GM18870 (cell line): Measurements from ENCODE around the gene APBB2.
A peak's percentile ranks its signal among the peaks of the same experiment; 100 is the strongest.

Experiments
- ATAC-seq: cut with Tn5 transposase; IDR thresholded peaks from one replicate; pipeline ENCODE4 v1.9.1; 2021; ENCODE audit warnings: moderate library complexity; ENCODE audit not compliant: unreplicated experiment

The APBB2 gene

GRCh38 chr4:40789771-40790170 lies 424.6 kb downstream of the APBB2 start:
- no peak for ATAC-seq

DNA sequence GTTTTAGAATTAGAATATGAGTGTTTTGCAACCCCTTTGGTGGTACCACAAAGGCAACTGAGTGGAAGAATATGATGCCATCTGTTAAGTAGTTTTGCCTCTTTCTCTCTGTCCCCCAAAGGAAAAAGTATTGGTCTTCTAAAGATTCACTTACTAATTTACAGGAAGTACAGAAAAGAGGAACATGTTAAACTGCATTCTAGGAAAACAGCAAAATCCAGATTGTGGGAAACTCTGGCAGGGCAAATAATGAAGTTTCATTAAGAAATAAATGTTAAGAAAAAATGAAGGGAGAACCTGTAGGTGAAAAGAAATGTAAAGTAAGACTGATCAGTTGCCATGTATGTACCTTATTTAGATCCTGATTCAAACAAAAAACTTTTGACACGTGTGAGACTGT lies 425.3 kb downstream of the APBB2 start:
- no peak for ATAC-seq

GRCh38 chr4:40788331-40788730 lies 426.0 kb downstream of the APBB2 start:
- ATAC-seq, result no peak

DNA sequence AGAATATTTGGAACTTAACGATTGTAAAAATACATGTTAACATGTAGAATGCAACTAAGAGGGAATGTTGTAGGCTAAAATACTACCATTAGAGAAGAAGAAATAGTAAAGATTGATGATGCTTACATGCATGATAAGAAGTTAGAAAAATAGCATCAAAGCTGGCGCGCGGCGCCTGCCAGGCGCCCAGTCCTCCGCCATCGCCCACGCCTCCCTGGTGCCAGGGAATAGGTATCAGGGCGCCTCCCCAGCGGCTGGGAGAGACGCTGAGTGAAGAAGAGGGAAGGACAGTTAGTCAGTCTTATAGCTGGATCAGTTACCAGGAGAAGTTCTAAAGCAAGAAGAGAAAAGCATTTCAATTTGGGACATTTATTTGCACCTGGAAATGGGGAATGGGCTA lies 428.6 kb downstream of the APBB2 start:
- no peak for ATAC-seq

DNA sequence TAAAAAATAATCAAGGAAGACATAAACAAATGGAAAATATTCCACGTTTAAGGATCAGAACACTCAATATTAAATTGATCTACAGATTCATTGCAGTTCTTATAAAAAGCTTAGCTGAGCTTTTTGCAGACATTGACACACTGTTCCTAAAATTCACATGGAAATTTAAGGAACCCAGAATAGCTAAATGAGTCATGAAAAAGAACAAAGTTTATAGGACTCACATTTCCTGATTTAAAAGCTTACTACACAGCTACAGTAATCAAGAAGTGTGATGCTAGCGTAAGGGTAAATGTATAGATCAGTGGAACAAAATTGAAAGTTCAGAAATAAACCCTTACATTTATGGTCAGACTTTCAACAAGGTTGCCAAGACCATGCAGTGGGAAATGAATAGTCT lies 431.5 kb downstream of the APBB2 start:
- no peak for ATAC-seq

GRCh38 chr4:40778090-40778489 lies 436.3 kb downstream of the APBB2 start:
- no peak for ATAC-seq

GRCh38 chr4:40769266-40769665 lies 445.1 kb downstream of the APBB2 start:
- no peak for ATAC-seq

DNA sequence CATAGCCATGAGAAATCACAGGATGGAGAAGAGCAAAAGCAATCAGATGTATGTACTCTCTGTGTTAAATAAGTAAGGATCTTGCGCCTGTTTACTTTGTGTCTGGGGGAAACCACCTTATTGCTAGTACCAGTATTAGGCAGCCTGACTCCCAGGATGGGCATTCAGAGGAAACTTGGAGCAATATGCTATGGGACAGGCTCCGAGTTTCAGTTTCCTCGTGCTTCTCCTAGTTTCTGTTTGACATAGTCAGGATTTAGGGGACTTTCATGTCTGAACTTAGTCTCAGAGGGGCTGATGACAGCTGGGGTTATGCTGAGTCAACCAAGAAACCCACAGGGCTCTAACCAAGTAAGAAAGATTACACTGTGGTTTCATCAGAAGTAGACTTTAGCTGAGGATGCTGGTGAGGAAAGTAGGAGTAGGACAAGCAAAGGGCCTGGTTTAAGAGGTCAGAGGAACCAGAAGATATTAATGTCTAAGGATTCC lies 451.1 kb downstream of the APBB2 start:
- peak; percentile 97 for ATAC-seq
